GM23338 (cell line): ENCODE data around the gene TRIB2. TPM values are rescaled to one million over a fixed set of nuclear protein-coding genes. Genes with fewer than 3 reads are reported as not detected.

ENCODE experiments used
- ATAC-seq: fragments of 200-7000 bp; cut with Tn5 transposase; 3 replicates; pipeline ENCODE4 v1.9.1; 2020
- DNase-seq: peaks from one replicate; pipeline ENCODE4 v3.0.0-alpha.2; 2015; ENCODE audit warnings: low spot score
- H2AFZ ChIP-seq: fragments of 200-600 bp; sonication (generic); 2 replicates; pipeline ENCODE4 v1.8.0; 2016; ENCODE audit warnings: antibody characterized with exemption, mild to moderate bottlenecking, moderate library complexity
- H3F3A ChIP-seq: fragments of 200-600 bp; sonication (generic); replicated peaks from 2 replicates; pipeline ENCODE4 v1.8.0; 2017; ENCODE audit warnings: antibody characterized with exemption, mixed run types, low read depth
- H3K27ac ChIP-seq: fragments of 200-600 bp; sonication (generic); 2 replicates; pipeline ENCODE4 v1.6.1; 2016; ENCODE audit warnings: low read depth
- H3K27me3 ChIP-seq: fragments of 200-600 bp; sonication (generic); 2 replicates; pipeline ENCODE4 v1.8.0; 2016; ENCODE audit warnings: mild to moderate bottlenecking, mixed run types, moderate library complexity; ENCODE audit not compliant: insufficient read depth
- H3K36me3 ChIP-seq: fragments of 200-600 bp; sonication (generic); 2 replicates; pipeline ENCODE4 v1.8.0; 2016; ENCODE audit warnings: mild to moderate bottlenecking; ENCODE audit not compliant: insufficient read depth
- H3K4me1 ChIP-seq: fragments of 200-600 bp; sonication (generic); 2 replicates; pipeline ENCODE4 v1.8.0; 2016; ENCODE audit warnings: mild to moderate bottlenecking, moderate library complexity; ENCODE audit not compliant: insufficient read depth
- H3K4me2 ChIP-seq: fragments of 200-600 bp; sonication (generic); 2 replicates; pipeline ENCODE4 v1.7.1; 2017; ENCODE audit warnings: mixed run types
- H3K4me3 ChIP-seq: fragments of 200-600 bp; sonication (generic); 2 replicates; pipeline ENCODE4 v1.6.1; 2016; ENCODE audit warnings: mixed run types
- H3K79me2 ChIP-seq: fragments of 200-600 bp; sonication (generic); replicated peaks from 2 replicates; pipeline ENCODE4 v1.8.0; 2017; ENCODE audit warnings: mild to moderate bottlenecking; ENCODE audit not compliant: insufficient read depth
- H3K9me2 ChIP-seq: fragments of 200-600 bp; sonication (generic); 2 replicates; pipeline ENCODE4 v1.8.0; 2017; ENCODE audit not compliant: insufficient read depth
- H4K20me1 ChIP-seq: fragments of 200-600 bp; sonication (generic); replicated peaks from 2 replicates; pipeline ENCODE4 v1.8.0; 2017; ENCODE audit warnings: mild to moderate bottlenecking; ENCODE audit not compliant: insufficient read depth
- H3K27ac Mint-ChIP-seq: 2 replicates; pipeline ENCODE4 v1.8.0; 2020; ENCODE audit warnings: inconsistent platforms, mild to moderate bottlenecking, moderate library complexity, mixed read lengths
- H3K27me3 Mint-ChIP-seq: 3 replicates; pipeline ENCODE4 v1.8.0; 2022; ENCODE audit warnings: low read depth, mild to moderate bottlenecking, moderate library complexity, mixed read lengths, inconsistent platforms; ENCODE audit not compliant: insufficient read depth, poor library complexity
- H3K36me3 Mint-ChIP-seq: 3 replicates; pipeline ENCODE4 v1.8.0; 2021; ENCODE audit warnings: low read depth, mild to moderate bottlenecking, inconsistent platforms, moderate library complexity, mixed read lengths
- H3K4me1 Mint-ChIP-seq: 3 replicates; pipeline ENCODE4 v1.8.0; 2020; ENCODE audit warnings: mild to moderate bottlenecking, inconsistent platforms, mixed read lengths
- H3K4me3 Mint-ChIP-seq: 3 replicates; pipeline ENCODE4 v1.8.0; 2021; ENCODE audit warnings: moderate library complexity, mild to moderate bottlenecking, inconsistent platforms, mixed read lengths
- H3K9me3 Mint-ChIP-seq: 3 replicates; pipeline ENCODE4 v1.8.0; 2020; ENCODE audit warnings: moderate library complexity, mild to moderate bottlenecking, inconsistent platforms, mixed read lengths
- POLR2AphosphoS5 ChIP-seq: IDR thresholded peaks from 2 replicates; pipeline ENCODE4 v1.6.1; 2016; ENCODE audit warnings: antibody characterized with exemption, low read depth
- ZNF331 ChIP-seq: fragments of 250-450 bp; sonication (Bioruptor Pico); IDR thresholded peaks from 2 replicates; pipeline ENCODE4 v1.5.0; 2020; ENCODE audit warnings: low read depth, mild to moderate bottlenecking, moderate library complexity
- polyA plus RNA-seq: library from polyadenylated mRNA; unstranded; fragments of >200 nt; fragmentation: Nextera tagmentation; extraction: Ambion mirVana; gene quantifications from 2 replicates; pipeline ENCODE4 v1.2.1, GENCODE V29; 2016
- total RNA-seq: library from RNA; depleted of rRNA; stranded (reverse); fragments of >200 nt; shearing (Covaris generic); gene quantifications from 2 replicates; pipeline ENCODE4 v1.2.3, GENCODE V29; 2014
- TF ChIP-seq, protein P1 (sequence below): IDR thresholded peaks from 2 replicates; pipeline ENCODE4 v1.6.1; 2016; ENCODE audit warnings: antibody characterized with exemption
- TF ChIP-seq, protein P2 (sequence below), 2 experiments: fragments of 200-600 bp in 1 of 2; sonication (generic) in 1 of 2; conservative IDR thresholded peaks; 2 replicates each; pipeline versions ENCODE4 v1.5.1 to v1.6.1; 2016 to 2017; ENCODE audit warnings: antibody characterized with exemption in 2 of 2, low read depth in 2 of 2, mild to moderate bottlenecking in 2 of 2, moderate library complexity in 1 of 2
- TF ChIP-seq, protein P3 (sequence below): IDR thresholded peaks from one replicate; pipeline ENCODE4 v1.6.1; 2018; ENCODE audit warnings: antibody characterized with exemption; ENCODE audit not compliant: unreplicated experiment
- TF ChIP-seq, protein P4 (sequence below): fragments of 250-450 bp; sonication (Bioruptor Pico); IDR thresholded peaks from 2 replicates; pipeline ENCODE4 v1.5.0; 2020; ENCODE audit warnings: mild to moderate bottlenecking, moderate library complexity

Gene TRIB2
- total and polyA plus RNA-seq, 2 experiments from 2014 or later, result 40.3 to 109 TPM

GRCh38 chr2:12675352-12675795, 41.4 kb upstream of the TRIB2 start:
- H4K20me1 ChIP-seq, result no peaks in the 10 kb centered on the region
- H3K36me3 ChIP-seq, result no peaks in the 10 kb centered on the region
- H3K9me2 ChIP-seq, result no peaks in the 10 kb centered on the region; the same call in 1 of the 2 replicates
- peaks cover 2% of the 10 kb centered on the region for H3K27me3 Mint-ChIP-seq
- H3K4me2 ChIP-seq, result no peak overlapping the region
- TF ChIP-seq, protein P1, sequence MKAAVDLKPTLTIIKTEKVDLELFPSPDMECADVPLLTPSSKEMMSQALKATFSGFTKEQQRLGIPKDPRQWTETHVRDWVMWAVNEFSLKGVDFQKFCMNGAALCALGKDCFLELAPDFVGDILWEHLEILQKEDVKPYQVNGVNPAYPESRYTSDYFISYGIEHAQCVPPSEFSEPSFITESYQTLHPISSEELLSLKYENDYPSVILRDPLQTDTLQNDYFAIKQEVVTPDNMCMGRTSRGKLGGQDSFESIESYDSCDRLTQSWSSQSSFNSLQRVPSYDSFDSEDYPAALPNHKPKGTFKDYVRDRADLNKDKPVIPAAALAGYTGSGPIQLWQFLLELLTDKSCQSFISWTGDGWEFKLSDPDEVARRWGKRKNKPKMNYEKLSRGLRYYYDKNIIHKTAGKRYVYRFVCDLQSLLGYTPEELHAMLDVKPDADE, result no peak
- no peak for TF ChIP-seq ZNF331 (CRISPR knock-in tag)
- TF ChIP-seq, protein P2, sequence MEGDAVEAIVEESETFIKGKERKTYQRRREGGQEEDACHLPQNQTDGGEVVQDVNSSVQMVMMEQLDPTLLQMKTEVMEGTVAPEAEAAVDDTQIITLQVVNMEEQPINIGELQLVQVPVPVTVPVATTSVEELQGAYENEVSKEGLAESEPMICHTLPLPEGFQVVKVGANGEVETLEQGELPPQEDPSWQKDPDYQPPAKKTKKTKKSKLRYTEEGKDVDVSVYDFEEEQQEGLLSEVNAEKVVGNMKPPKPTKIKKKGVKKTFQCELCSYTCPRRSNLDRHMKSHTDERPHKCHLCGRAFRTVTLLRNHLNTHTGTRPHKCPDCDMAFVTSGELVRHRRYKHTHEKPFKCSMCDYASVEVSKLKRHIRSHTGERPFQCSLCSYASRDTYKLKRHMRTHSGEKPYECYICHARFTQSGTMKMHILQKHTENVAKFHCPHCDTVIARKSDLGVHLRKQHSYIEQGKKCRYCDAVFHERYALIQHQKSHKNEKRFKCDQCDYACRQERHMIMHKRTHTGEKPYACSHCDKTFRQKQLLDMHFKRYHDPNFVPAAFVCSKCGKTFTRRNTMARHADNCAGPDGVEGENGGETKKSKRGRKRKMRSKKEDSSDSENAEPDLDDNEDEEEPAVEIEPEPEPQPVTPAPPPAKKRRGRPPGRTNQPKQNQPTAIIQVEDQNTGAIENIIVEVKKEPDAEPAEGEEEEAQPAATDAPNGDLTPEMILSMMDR (conservative IDR thresholded peaks at IDR 0.05; ENCODE audit: low read depth in 2 of 2), result peak in 1 of 2 experiments; percentile 26; a peak in 2 of 4 replicates
- TF ChIP-seq POLR2AphosphoS5, result no peak
- no peaks in the 10 kb centered on the region for H3F3A ChIP-seq
- no peak overlapping the region for H3K4me3 ChIP-seq
- no peaks in the 10 kb centered on the region for H3K79me2 ChIP-seq
- H3K27ac Mint-ChIP-seq, result no peak overlapping the region
- no peaks in the 10 kb centered on the region; the same call in 2 of the 3 replicates for H3K4me1 Mint-ChIP-seq
- no peak overlapping the region for H2AFZ ChIP-seq
- no peak for ATAC-seq
- H3K27me3 ChIP-seq, result no peaks in the 10 kb centered on the region
- no peak for DNase-seq
- H3K4me1 ChIP-seq, result no peaks in the 10 kb centered on the region
- H3K9me3 Mint-ChIP-seq, result peaks cover 9% of the 10 kb centered on the region
- H3K4me3 Mint-ChIP-seq, result no peak overlapping the region
- H3K36me3 Mint-ChIP-seq, result peaks cover 8% of the 10 kb centered on the region; the same call in 1 of the 3 replicates
- no peak overlapping the region for H3K27ac ChIP-seq

- Histone ChIP-seq H3K79me2 (no peaks in the 10 kb centered on the region), H2AFZ (no peak overlapping the region), H4K20me1 (no peaks in the 10 kb centered on the region), H3K9me2 (no peaks in the 10 kb centered on the region; the same call in 1 of the 2 replicates), H3K36me3 (no peaks in the 10 kb centered on the region), H3F3A (no peaks in the 10 kb centered on the region), H3K27me3 (no peaks in the 10 kb centered on the region), H3K4me3 (no peak overlapping the region), H3K27ac (no peak overlapping the region), H3K4me2 (no peak overlapping the region), H3K4me1 (no peaks in the 10 kb centered on the region)
- DNase-seq (no peak), ATAC-seq (no peak)
- Mint-ChIP-seq H3K9me3 (peaks cover 13% of the 10 kb centered on the region), H3K4me3 (no peak overlapping the region), H3K36me3 (peaks cover 8% of the 10 kb centered on the region; the same call in 1 of the 3 replicates), H3K4me1 (no peaks in the 10 kb centered on the region; the same call in 2 of the 3 replicates), H3K27ac (no peak overlapping the region), H3K27me3 (peaks cover 2% of the 10 kb centered on the region)
- TF ChIP-seq, protein P3, sequence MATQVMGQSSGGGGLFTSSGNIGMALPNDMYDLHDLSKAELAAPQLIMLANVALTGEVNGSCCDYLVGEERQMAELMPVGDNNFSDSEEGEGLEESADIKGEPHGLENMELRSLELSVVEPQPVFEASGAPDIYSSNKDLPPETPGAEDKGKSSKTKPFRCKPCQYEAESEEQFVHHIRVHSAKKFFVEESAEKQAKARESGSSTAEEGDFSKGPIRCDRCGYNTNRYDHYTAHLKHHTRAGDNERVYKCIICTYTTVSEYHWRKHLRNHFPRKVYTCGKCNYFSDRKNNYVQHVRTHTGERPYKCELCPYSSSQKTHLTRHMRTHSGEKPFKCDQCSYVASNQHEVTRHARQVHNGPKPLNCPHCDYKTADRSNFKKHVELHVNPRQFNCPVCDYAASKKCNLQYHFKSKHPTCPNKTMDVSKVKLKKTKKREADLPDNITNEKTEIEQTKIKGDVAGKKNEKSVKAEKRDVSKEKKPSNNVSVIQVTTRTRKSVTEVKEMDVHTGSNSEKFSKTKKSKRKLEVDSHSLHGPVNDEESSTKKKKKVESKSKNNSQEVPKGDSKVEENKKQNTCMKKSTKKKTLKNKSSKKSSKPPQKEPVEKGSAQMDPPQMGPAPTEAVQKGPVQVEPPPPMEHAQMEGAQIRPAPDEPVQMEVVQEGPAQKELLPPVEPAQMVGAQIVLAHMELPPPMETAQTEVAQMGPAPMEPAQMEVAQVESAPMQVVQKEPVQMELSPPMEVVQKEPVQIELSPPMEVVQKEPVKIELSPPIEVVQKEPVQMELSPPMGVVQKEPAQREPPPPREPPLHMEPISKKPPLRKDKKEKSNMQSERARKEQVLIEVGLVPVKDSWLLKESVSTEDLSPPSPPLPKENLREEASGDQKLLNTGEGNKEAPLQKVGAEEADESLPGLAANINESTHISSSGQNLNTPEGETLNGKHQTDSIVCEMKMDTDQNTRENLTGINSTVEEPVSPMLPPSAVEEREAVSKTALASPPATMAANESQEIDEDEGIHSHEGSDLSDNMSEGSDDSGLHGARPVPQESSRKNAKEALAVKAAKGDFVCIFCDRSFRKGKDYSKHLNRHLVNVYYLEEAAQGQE, result no peak
- TF ChIP-seq ZNF331 (CRISPR knock-in tag), result no peak
- TF ChIP-seq, protein P4, sequence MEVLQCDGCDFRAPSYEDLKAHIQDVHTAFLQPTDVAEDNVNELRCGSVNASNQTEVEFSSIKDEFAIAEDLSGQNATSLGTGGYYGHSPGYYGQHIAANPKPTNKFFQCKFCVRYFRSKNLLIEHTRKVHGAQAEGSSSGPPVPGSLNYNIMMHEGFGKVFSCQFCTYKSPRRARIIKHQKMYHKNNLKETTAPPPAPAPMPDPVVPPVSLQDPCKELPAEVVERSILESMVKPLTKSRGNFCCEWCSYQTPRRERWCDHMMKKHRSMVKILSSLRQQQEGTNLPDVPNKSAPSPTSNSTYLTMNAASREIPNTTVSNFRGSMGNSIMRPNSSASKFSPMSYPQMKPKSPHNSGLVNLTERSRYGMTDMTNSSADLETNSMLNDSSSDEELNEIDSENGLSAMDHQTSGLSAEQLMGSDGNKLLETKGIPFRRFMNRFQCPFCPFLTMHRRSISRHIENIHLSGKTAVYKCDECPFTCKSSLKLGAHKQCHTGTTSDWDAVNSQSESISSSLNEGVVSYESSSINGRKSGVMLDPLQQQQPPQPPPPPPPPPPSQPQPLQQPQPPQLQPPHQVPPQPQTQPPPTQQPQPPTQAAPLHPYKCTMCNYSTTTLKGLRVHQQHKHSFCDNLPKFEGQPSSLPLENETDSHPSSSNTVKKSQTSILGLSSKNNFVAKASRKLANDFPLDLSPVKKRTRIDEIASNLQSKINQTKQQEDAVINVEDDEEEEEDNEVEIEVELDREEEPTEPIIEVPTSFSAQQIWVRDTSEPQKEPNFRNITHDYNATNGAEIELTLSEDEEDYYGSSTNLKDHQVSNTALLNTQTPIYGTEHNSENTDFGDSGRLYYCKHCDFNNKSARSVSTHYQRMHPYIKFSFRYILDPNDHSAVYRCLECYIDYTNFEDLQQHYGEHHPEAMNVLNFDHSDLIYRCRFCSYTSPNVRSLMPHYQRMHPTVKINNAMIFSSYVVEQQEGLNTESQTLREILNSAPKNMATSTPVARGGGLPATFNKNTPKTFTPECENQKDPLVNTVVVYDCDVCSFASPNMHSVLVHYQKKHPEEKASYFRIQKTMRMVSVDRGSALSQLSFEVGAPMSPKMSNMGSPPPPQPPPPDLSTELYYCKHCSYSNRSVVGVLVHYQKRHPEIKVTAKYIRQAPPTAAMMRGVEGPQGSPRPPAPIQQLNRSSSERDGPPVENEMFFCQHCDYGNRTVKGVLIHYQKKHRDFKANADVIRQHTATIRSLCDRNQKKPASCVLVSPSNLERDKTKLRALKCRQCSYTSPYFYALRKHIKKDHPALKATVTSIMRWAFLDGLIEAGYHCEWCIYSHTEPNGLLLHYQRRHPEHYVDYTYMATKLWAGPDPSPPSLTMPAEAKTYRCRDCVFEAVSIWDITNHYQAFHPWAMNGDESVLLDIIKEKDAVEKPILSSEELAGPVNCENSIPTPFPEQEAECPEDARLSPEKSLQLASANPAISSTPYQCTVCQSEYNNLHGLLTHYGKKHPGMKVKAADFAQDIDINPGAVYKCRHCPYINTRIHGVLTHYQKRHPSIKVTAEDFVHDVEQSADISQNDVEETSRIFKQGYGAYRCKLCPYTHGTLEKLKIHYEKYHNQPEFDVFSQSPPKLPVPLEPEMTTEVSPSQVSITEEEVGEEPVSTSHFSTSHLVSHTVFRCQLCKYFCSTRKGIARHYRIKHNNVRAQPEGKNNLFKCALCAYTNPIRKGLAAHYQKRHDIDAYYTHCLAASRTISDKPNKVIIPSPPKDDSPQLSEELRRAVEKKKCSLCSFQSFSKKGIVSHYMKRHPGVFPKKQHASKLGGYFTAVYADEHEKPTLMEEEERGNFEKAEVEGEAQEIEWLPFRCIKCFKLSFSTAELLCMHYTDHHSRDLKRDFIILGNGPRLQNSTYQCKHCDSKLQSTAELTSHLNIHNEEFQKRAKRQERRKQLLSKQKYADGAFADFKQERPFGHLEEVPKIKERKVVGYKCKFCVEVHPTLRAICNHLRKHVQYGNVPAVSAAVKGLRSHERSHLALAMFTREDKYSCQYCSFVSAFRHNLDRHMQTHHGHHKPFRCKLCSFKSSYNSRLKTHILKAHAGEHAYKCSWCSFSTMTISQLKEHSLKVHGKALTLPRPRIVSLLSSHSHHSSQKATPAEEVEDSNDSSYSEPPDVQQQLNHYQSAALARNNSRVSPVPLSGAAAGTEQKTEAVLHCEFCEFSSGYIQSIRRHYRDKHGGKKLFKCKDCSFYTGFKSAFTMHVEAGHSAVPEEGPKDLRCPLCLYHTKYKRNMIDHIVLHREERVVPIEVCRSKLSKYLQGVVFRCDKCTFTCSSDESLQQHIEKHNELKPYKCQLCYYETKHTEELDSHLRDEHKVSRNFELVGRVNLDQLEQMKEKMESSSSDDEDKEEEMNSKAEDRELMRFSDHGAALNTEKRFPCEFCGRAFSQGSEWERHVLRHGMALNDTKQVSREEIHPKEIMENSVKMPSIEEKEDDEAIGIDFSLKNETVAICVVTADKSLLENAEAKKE, result no peak
- TF ChIP-seq POLR2AphosphoS5, result no peak
Measured at GRCh38 chr2:12675801-12676200, 40.9 kb upstream of the TRIB2 start.
